ENCODE data around the gene PSMA4. TPM values are rescaled to one million over a fixed set of nuclear protein-coding genes. Genes with fewer than 3 reads are reported as not detected.

PSMA4 gene
- total and polyA plus RNA-seq, 2 experiments from 2014 or later = 215 to 232 TPM

DNA sequence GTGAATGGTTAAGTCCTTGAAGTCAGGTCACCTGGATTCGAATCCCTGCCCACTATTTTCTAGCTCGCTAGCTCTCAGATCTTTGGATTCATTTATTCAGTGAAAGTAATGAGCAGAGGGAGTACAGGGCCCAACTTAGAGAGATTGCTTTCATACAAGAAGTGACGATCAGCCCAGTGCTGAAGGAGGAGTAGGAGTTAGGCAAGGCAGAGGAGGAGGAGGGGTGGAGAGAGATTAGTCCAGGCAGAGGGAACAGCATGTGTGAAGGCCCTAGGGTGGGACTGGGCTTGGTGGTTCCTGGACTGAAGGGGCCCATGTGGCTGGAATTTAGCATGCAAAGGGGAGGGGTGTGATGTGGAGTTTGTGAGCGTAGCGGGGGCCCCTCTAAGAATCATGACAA is 21.2 kb downstream of the PSMA4 start:
- no peaks in the 10 kb centered on the region for H3K9me2 ChIP-seq (replicated peaks; ENCODE audit: insufficient read depth)
- no peaks in the 10 kb centered on the region for H3K36me3 ChIP-seq (replicated peaks; ENCODE audit: insufficient read depth, low read depth)
- H3K79me2 ChIP-seq = no peaks in the 10 kb centered on the region
- H3K27ac ChIP-seq = no peak overlapping the region
- no peaks in the 10 kb centered on the region for H3K9me3 ChIP-seq (ENCODE audit: low read depth)
- no peaks in the 10 kb centered on the region for H4K20me1 ChIP-seq (ENCODE audit: insufficient read depth, poor library complexity, severe bottlenecking)
- no peak for DNase-seq (ENCODE audit: low spot score)
- no peak overlapping the region for H3K4me3 ChIP-seq
- no peaks in the 10 kb centered on the region for H3K4me1 ChIP-seq (ENCODE audit: insufficient read depth)
- H2AFZ ChIP-seq = no peak overlapping the region
- H3K27me3 ChIP-seq = peaks cover 10% of the 10 kb centered on the region
- TF ChIP-seq, protein P1, sequence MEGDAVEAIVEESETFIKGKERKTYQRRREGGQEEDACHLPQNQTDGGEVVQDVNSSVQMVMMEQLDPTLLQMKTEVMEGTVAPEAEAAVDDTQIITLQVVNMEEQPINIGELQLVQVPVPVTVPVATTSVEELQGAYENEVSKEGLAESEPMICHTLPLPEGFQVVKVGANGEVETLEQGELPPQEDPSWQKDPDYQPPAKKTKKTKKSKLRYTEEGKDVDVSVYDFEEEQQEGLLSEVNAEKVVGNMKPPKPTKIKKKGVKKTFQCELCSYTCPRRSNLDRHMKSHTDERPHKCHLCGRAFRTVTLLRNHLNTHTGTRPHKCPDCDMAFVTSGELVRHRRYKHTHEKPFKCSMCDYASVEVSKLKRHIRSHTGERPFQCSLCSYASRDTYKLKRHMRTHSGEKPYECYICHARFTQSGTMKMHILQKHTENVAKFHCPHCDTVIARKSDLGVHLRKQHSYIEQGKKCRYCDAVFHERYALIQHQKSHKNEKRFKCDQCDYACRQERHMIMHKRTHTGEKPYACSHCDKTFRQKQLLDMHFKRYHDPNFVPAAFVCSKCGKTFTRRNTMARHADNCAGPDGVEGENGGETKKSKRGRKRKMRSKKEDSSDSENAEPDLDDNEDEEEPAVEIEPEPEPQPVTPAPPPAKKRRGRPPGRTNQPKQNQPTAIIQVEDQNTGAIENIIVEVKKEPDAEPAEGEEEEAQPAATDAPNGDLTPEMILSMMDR (IDR thresholded peaks at IDR 0.05; ENCODE audit: poor library complexity) = no peak
- TF ChIP-seq EZH2 (IDR thresholded peaks at IDR 0.05; ENCODE audit: borderline replicate concordance) (no peak), EZH2phosphoT487 (IDR thresholded peaks at IDR 0.05; ENCODE audit: low read depth, severe bottlenecking, unreplicated experiment) (no peak)
- H3K4me2 ChIP-seq = no peak overlapping the region
- WGBS (ENCODE audit: low lambda C conversion rate, missing lambda C conversion rate) = 78% methylated on average over 5 of the region's 5 CpGs

DNA sequence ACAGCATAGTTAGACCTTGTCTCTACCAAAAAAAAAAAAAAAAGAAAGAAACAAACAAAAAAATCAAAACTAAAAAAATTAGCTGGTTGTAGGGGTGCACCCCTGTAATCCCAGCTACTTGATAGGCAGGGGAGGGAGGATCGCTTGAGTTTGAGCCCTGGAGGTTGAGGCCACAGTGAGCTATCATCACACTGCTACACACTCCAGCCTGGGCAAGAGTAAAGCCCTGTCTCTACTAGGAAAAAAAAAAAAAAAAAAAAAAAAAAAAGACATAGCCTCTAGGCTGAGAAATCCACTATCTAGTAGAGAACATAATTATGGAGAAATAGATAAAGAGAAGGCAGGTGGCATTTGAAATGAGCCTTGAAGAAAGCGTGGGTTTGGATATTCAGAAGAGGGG is 22.8 kb downstream of the PSMA4 start:
- Histone ChIP-seq H3K4me1 (ENCODE audit: insufficient read depth) (no peaks in the 10 kb centered on the region), H3K4me2 (no peak overlapping the region), H2AFZ (no peak overlapping the region), H4K20me1 (ENCODE audit: insufficient read depth, poor library complexity, severe bottlenecking) (no peaks in the 10 kb centered on the region), H3K79me2 (no peaks in the 10 kb centered on the region), H3K27ac (no peak overlapping the region), H3K4me3 (no peak overlapping the region), H3K36me3 (replicated peaks; ENCODE audit: insufficient read depth, low read depth) (no peaks in the 10 kb centered on the region), H3K9me2 (replicated peaks; ENCODE audit: insufficient read depth) (no peaks in the 10 kb centered on the region), H3K9me3 (ENCODE audit: low read depth) (no peaks in the 10 kb centered on the region), H3K27me3 (peaks cover 22% of the 10 kb centered on the region)
- WGBS (ENCODE audit: low lambda C conversion rate, missing lambda C conversion rate) = 93% methylated on average over 2 of the region's 2 CpGs
- DNase-seq (ENCODE audit: low spot score) = no peak
- TF ChIP-seq EZH2 (IDR thresholded peaks at IDR 0.05; ENCODE audit: borderline replicate concordance) (no peak), EZH2phosphoT487 (IDR thresholded peaks at IDR 0.05; ENCODE audit: low read depth, severe bottlenecking, unreplicated experiment) (no peak)
- TF ChIP-seq, protein P1 (IDR thresholded peaks at IDR 0.05; ENCODE audit: poor library complexity) = no peak

DNA sequence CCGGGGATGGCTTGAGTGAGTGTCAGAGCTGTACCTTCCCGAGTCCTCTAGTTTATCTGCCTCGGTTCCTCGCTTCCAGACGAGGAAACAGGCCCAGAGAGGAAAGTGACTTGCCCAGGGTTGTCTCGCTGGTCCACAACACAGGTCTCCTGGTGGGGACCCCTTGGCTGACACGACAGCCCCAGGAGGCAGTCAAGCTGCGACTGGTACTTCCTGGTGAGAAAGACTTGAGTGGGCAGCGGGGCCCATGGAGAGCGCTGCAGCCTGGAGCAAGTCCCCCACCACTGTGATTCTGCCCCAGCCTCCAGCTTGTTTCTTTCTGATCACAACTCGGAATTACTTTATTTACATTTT is 24.5 kb downstream of the PSMA4 start:
- peaks cover 25% of the 10 kb centered on the region for H3K27me3 ChIP-seq
- DNase-seq (ENCODE audit: low spot score) = no peak
- H4K20me1 ChIP-seq (ENCODE audit: insufficient read depth, poor library complexity, severe bottlenecking) = no peaks in the 10 kb centered on the region
- TF ChIP-seq, protein P1 (IDR thresholded peaks at IDR 0.05; ENCODE audit: poor library complexity) = no peak
- TF ChIP-seq EZH2 (IDR thresholded peaks at IDR 0.05; ENCODE audit: borderline replicate concordance) (no peak), EZH2phosphoT487 (IDR thresholded peaks at IDR 0.05; ENCODE audit: low read depth, severe bottlenecking, unreplicated experiment) (no peak)
- no peaks in the 10 kb centered on the region for H3K4me1 ChIP-seq (ENCODE audit: insufficient read depth)
- H3K36me3 ChIP-seq (replicated peaks; ENCODE audit: insufficient read depth, low read depth) = no peaks in the 10 kb centered on the region
- no peaks in the 10 kb centered on the region for H3K79me2 ChIP-seq
- H3K4me2 ChIP-seq = peak overlapping the region; percentile 90
- H3K27ac ChIP-seq = no peak overlapping the region
- H3K9me3 ChIP-seq (ENCODE audit: low read depth) = no peaks in the 10 kb centered on the region
- H3K9me2 ChIP-seq (replicated peaks; ENCODE audit: insufficient read depth) = no peaks in the 10 kb centered on the region
- peak overlapping the region; percentile 41 for H3K4me3 ChIP-seq
- peak overlapping the region; percentile 67 for H2AFZ ChIP-seq
- whole genome bisulfite sequencing (ENCODE audit: low lambda C conversion rate, missing lambda C conversion rate) = 56% methylated on average over 11 of the region's 11 CpGs
